ENCODE data around the gene ADAMTS18.

DNA sequence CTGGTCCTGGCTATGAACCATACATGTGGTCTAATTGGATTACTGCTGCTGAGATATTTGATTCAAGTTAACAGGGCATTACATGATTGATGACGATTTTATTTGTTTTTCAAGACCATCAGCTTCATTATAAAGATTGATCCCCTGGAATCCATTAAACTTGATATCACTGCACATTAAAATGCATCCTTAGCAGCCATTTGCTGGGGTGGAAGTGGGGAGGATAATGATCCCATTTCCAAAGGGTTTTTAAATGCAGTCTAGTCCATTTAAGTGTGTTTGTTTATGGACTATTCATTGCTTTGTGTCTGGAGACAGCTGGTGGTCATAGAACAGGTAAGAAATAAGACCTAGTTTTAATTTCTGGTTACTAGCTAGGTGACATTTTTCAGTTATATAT, 40.9 kb downstream of the ADAMTS18 start:
- TF ChIP-seq CTCF (IDR thresholded peaks at IDR 0.05), result no peak
- TF ChIP-seq POLR2A (IDR thresholded peaks at IDR 0.05), result no peak
